Kasumi-1 (cell line): ENCODE data around the gene CRLF1.
A peak's percentile ranks its signal among the peaks of the same experiment; 100 is the strongest.
"Not testable (repeated sequence)": the region's sequence is repeated elsewhere in the genome, so short reads cannot be mapped to it uniquely, and the experiment has no call there.

Source experiments
- DNase-seq, 2 experiments: peaks; one replicate each; lab custom pipeline; 2025; lab: John Stamatoyannopoulos, UW

Gene CRLF1

DNA sequence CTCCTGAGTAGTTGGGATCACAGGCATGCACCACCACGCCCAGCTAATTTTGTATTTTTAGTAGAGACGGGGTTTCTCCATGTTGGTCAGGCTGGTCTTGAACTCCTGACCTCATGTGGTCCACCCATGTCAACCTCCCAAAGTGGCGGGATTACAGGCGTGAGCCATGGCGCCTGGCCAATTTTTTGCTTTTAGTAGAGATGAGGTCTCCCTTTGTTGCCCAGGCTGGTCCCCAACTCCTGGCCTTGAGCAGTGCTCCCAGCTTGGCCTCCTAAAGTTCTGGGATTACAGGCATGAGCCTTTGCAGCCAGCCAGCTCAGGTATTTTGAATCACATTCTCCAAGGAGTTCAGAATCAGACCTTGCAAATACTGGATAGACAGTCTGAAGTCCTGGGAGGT is 13.9 kb downstream of the CRLF1 start:
- not testable (repeated sequence) for DNase-seq

DNA sequence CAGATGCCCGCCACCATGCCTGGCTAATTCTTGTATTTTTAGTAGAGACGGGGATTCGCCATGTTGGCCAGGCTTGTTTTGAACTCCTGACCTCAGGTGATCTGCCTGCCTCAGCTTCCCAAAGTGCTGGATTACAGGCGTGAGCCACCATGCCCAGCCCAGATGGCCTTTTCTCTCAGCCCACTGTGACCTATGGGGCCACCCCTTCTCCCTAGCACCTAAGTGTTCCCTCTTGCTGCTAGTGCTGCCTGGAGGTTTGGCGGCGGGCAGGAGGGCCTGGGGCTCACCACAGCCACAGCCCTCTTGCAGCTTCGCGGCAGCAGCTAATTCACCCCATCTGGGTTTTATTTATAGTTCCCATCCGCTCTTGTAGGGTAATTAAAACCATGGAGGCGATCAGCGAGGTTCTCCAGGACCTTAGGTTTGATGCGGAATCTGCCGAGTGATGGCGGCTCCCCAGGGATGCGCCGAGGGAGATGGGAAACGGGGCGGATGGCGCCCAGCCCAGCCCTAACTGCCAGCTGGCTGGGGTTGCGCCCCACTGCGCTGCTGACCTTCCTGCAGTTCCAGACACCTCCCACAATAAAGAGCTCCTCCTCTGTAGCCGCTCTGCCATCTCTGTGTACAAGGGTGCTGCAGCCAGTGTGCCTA is 14.7 kb downstream of the CRLF1 start:
- DNase-seq: no peak

DNA sequence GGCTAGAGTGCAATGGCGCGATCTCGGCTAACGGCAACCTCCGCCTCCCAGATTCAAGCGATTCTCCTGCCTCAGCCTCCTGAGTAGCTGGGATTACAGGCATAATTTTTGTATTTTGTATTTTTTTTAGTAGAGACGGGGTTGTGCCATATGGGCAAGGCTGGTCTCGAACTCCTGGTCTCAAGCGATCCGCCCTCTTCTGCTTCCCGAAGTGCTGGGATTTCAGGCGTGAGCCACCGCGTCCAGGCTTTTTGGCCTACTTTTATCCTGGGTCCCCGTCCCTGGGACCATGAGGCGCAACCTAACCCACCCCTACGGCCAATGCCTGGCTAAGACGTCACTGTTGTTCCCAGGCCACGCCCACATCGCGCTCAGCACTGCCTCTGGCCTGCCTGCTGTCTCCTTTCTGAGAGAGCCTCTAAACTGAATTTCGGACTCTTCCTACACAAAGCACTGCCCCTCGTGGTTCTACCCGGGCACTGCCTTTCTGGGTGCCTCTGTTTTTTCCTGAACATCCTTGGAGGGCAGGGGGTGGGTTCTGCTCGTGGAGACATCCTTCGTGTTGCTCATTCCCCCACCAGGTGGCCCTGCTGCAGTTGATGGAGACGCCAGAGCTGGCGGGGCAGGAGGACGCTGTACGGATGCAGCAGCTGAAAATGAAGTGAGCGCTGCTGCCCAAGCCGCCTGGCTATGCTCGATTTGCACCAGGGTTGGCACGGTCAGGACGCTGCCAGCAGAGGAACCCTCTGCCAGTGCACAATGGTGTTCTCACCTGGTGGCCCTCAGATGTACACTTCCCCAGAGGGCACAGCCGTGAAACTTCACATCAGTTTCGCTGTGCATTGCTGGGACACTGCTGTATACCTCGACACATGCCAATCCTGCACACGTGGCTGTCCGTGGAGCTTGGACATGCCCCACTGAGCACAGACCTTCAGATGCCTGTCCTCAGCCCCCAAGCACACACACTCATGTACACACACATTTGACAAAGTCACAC is 16.0 kb downstream of the CRLF1 start:
- no peak for DNase-seq

DNA sequence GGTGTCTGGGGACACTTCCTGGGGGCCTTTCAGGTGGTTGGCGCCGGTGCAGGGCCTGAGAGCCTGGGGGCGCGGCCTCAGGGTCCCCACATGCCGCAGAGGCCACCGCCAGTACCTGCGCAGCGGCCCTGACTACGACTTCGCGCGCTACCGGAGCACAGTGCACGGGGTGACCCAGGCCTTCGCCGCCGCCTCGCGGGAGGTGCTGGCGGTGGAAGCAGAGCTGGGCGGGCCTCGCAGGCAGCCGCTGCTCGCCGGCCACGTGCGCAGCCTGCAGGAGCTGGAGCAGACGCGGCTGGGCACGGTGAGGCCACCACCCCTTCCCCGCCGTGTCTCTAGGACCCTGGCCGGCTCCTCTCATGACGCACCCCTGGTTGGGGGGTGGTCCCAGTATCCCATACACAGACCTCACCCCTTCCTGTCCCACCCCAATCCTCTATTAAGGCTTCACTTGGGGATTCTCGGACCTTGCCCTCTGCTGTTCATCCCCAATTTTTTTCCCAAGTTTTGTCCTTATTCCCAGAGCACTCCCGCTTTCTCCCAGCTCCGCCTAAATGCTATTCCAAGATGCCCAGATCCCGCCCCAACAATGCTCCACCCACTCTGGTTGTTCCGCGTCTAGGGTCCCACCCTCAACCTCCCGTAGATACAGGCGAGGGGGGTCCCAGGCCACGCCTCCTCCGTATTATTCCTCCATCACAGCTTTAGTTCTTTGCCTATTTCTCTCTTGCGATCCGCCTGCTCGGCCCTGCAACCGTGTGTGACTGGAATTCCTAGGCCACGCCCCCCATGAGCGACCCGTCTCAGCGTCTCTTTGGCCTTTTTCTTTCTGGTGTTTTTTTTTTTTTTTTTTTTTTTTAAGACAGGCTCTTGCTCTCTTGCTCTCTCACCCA is 17.0 kb downstream of the CRLF1 start:
- DNase-seq: peak; percentile 51 to 54

DNA sequence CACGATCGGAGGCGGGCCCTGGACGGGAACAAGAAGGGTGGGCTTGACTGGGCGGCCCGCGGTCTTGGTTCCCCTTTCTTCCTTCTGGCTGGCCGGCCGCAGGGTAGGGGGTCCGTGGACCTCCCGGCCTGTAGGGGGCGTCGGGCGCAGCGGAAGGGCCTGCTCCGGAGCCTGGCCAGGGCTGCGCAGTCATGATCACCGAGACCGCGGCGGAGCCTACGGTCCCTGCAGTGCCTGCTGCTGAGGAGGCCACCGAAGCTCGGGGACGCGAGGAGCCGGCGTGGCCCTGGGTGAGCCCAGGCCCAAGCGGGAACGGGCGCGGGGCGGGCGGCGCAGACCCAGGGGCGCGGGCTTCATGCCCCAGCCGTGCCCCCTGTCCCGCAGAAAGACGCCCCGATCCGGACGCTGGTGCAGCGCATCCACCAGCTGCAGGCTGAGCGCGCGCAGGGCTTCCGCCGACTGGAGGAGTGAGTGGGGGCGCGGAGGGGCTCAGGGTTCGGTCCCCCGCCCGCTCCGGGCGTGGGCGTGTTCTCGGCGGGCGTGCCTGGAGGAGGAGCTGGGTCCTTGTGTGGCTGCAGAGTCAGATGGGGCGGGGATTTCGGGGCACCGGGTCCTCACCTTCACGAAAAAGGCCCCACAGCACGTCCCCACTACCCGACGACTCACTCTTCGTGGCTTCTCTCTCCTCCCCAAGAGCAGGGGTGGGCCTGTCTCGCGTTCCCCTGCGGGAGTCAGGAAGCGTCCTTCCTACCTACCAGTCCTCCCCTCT is 17.8 kb downstream of the CRLF1 start, which contains the start of gene REX1BD:
REX1BD (plus strand) TSS at position 188 of the 769 bp plus-strand sequence; CDS start at position 192, 4 bp downstream.
- DNase-seq: peak; percentile 73 to 88

DNA sequence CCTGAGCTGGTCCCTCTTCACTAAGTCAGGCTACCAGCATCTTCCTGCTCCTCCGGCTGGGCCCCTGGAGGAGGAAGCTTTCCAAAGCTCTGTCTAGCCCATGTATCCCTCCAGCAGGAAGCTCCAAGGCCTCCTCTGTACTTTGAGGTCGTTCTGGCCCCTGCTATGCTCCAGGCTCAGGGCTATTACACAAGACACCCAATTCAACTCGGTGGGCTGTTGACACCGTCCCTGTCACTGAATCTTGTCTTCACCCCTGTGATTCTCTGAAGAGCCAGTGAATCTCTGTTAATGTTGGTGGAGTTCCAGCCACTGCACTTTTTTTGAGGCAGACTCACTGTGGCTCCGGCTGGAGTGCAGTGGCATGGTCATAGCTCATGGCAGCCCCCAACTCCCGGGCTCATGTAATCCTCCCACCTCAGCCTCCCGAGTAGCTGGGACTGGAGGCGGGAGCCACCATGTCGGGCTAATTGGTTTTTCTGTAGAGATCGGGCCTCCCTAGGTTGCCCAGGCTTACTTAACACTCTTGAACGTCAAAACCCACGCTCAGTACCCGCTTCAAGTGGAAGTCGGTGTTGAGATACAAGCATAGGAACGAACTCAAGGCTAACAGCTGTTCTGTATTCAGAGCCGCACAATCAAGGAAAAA is 18.5 kb downstream of the CRLF1 start:
- DNase-seq: peak; percentile 29 to 49

DNA sequence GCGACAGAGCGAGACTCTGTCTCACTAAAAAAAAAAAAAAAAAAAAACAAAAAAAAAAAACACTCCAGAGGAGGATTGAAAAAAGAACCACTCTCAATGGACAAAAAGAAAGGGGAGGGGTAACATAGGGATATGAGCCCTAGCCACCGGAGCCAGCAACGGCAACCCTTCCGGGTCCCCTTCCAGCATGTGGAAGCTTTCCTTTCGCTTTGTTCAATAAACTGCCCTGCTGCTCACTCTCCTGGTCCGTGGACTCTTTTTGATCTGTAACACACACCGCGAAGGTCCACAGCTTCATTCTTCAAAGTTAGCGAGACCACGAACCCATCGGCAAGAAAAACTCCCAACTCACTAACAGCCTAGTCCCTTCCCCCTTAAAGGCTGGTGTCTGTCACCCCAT is 19.0 kb downstream of the CRLF1 start:
- no peak for DNase-seq

DNA sequence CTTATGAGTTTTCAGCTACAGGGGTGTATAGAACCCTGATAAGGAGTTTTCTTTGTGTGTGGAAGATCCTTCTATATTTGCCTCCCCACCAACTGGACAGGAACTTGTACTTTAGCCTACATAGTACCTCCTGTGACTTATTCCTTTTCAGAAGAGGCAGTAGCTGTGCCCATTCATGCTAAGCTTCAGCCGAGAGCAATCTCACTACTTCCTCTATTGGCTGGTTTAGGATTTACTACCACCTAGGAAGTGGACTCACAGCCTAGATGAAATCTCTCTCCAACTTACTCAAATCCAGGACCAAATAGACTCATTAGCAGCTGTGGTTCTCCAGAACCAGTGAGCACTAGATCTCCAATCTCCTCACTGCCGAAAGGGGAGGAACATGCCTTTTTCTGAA is 20.3 kb downstream of the CRLF1 start:
- peak; percentile 54 to 56 for DNase-seq

DNA sequence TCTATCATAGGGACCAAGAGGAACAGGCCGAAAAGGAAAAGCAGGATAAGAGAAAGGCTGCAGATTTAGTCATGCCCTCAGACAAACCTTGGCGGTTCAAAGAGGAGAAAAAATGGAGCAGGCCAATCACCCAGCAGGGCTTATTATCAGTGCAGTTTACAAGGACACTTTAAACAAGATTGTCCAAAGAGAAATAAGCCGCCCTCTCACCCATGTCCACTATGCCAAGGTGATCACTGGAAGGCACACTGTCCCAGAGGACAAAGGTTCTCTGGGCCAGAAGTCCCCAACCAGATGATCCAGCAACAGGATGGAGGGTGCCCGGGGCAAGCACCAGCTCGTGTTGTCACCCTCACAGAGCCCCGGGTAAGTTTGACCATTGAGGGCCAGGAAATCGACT is 26.3 kb downstream of the CRLF1 start:
- no peak for DNase-seq

DNA sequence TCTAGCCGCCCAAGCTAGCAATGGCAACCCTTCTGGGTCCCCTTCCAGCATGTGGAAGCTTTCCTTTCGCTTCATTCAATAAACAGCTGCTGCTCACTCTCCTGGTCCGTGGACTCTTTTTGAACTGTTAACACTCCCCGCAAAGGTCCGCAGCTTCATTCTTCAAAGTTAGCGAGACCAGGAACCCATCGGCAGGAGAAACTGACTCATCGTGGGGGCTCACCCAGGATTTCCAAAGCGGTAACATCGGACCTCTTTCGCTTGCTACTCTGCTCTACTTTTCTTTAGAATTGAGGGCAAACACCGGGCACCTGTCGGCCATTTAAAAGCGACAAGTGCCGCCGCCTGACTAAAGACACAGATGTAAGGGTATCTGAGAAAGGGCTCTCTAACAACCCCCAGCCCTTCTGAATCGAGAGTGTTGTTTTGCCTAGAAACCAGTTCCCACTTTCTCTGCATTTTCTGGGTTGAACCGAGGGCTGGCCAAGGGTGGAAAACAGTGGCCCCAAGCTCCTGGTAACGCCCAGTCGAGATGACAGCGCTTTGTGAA is 29.2 kb downstream of the CRLF1 start:
- DNase-seq: no peak

DNA sequence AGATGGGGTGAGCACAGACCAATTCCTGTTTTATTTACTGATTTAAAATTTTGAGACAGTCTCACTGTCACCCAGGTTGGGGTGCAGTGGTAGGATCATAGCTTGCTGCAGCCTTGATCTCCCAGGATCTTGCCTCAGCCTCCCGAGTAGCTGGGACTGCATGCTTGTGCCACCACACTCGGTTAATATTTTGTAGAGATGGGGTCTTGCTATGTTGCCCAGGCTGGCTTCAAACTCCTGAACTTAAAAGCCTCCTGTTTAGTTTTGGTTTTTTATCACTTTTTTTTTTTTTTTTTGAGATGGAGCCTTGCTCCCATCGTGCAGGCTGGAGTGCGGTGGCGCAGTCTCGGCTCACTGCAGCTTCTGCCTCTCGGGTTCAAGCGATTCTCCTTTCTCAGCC is 30.2 kb downstream of the CRLF1 start:
- no peak for DNase-seq

DNA sequence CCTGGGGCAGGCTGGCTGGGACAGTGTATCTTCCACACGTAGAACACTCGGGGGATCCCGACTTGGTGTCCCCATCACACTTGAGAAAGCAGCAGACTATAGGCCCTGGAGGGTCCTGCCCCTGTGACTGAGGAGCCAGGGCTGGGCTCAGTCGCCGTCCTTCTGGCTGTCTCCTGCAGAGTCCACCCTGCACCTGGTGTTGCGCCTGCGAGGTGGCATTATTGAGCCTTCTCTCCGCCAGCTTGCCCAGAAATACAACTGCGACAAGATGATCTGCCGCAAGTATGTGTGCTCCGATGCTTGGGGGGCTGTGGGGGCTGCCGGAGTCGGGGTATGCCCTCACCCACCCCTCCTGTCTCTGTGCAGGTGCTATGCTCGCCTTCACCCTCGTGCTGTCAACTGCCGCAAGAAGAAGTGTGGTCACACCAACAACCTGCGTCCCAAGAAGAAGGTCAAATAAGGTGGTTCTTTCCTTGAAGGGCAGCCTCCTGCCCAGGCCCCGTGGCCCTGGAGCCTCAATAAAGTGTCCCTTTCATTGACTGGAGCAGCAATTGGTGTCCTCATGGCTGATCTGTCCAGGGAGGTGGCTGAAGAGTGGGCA is 31.8 kb downstream of the CRLF1 start:
- no peak for DNase-seq

DNA sequence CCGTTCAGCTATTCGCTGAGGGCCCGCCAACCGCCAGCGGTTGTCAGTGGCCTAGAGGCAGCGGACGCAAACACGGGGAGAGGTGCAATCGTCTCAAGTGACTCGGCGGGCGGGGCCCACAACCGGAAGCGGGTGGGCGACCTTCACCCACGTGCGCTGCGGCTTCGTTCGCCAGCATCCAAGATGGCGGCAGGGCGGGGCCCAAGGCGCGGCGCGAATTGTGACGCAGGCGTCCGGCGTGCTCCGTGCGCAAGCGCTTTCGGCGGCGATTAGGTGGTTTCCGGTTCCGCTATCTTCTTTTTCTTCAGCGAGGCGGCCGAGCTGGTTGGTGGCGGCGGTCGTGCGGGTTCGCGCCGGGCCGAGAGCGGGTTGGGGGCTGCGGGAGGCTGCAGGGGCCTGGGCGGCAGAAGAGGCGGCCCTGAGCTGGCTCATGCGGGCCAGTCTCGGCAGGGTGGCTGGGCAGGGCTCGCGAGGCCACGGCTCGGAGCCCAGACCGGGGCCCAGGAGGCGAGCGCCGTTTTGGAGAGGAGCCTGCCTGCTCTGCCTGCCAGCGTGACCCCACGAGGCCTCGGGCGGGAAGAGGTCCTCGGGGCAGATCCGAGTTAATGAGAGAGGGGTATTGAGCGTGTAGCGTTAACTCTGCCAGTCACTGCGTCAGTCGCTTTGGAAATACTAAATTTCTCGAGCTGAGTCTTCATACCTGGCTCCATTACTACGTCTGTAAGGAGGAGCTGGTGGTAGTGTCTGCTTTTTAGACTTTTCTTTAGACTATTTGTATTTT is 34.8 kb downstream of the CRLF1 start, which contains the start of gene UBA52:
UBA52 (plus strand) TSS at position 294 of the 781 bp plus-strand sequence. CDS start 1,444 bp downstream, outside the sequence.
- DNase-seq: peak; percentile 95 to 97

DNA sequence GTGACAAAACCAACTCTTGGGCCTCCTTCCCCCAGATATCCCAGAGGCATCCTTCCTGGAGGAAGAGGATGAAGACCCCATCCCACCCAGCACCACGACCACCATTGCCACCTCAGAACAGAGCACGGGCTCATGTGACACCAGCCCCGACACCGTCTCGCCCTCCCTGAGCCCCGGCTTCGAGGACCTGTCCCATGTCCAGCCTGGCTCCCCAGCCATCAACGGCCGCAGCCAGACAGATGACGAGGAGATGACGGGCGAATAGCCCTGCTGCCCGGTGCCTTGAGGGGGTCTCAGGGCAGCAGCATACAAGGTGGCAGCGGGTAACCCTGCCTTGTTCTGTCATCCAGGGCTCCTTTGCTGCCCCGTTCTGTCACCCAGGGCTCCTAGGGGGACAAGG is 38.2 kb downstream of the CRLF1 start:
- no peak for DNase-seq

DNA sequence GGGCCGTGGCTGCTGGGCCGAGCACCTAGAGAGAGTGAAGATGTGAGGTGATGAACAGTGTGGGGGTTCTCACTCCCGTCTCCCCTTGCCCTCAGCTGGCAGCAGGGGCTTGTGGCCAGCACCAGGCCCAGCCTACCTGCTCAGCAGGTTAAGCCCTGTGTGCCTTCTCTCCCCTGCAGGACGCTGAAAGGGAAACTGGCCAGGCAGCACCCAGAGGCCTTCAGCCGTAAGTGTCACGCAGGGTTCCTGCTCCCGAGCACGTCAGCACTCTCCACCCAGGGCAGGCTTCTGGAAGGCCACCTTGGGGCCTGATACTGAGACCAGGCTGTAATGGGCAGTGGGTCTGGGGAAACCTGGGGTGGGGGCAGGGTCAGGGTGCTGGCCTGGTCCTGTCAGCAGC is 39.6 kb downstream of the CRLF1 start:
- no peak for DNase-seq

DNA sequence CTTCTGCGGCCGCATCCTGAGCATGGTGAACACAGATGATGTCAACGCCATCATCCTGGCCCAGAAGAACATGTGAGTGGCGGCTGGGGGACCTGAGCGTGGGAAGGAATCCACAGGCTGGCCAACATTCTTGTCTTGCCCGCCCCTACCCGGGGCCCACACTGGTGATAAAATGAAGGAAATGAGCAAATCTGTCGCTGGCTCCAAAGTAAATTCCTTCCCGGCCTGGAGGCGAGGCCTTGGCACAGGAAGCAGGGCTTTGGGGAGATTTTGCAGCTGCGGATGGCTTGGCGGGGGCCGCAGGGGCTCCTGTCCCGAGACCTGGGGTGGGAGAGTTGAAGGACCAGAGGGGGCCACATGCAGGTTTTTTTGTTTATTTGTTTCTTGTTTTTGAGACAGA is 44.5 kb downstream of the CRLF1 start:
- no peak for DNase-seq

DNA sequence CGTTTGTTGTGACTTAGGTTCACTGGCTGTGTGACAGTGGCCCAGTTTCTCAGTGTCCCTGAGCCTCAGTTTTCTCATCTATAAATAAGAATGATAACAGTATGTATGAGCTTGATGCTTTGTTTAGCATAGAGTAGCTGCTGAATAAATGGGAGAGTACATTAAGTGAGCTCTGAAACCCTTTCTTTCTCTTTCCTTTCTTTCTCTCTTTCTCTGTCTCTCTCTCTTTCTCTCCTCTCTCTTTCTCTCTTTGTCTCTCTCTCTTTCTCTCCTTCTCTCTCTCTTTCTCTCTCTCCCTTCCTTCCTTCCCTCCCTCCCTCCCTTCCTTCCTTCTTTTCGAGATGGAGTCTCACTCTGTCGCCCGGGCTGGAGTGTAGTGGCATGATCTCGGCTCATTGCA is 46.9 kb downstream of the CRLF1 start:
- no peak for DNase-seq

DNA sequence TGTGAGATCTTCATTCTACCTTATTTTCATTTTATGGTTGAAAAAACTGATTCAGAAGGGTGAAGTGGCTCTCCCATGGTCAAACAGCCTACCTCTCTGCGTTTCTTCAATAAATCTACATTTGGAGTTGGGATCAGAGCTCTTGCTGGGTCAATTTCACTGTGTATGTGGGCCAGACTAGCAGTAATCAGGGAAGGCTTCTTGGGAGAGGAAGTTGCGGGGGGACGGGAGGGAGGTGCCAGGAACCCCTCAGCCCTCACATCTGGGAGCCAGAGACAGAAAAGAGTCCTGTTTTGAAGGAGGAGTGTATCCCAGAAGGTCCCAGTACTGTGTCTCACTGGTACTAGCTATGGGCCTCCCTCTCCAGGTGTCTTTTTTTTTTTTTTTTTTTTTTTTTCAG is 48.0 kb downstream of the CRLF1 start:
- no peak for DNase-seq

DNA sequence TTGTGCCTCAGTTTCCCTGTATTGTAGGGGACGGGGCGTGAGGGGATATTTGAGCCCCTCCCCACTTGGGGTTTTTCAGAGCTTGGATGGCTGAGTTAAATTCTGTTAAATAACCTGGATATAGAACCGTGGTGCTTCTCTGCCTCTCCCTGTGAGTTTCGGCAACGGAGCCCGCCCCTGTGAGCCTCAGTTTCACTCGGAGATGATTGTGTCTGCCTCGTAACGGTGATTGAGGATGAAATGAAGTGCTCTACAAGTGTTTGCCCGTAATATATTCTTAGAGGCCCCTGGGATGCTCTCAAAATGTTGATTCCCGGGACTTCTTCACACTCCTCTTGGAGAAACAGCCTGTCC is 48.4 kb downstream of the CRLF1 start:
- no peak for DNase-seq
